Spleen (tissue), 7 donors: Measurements from ENCODE around the gene GDPD5.

Source experiments
- POLR2A ChIP-seq, 3 donors: fragments of 450-650 bp; IDR thresholded peaks; one replicate each; pipeline ENCODE4 v1.5.1; 2017; ENCODE audit warnings: antibody characterized with exemption in 3 of 3, mild to moderate bottlenecking in 1 of 3
- POLR2AphosphoS5 ChIP-seq, 3 donors: sonication (generic); formaldehyde crosslinking; IDR thresholded peaks; one replicate each; pipeline ENCODE4 v1.5.1; 2017; ENCODE audit warnings: antibody characterized with exemption in 3 of 3
- TF ChIP-seq, protein P1 (sequence below), 11 experiments: fragments of 200-600 bp in 7 of 11; fragments of 450-650 bp in 4 of 11; sonication (generic) in 4 of 11; IDR thresholded peaks in 8 of 11; conservative IDR thresholded peaks in 3 of 11; 1 replicate in 7 of 11; 2 replicates in 4 of 11; pipeline versions ENCODE4 v1.4.0 to v1.8.0; 2016 to 2021; ENCODE audit warnings: antibody characterized with exemption in 11 of 11, inconsistent platforms in 4 of 11, mild to moderate bottlenecking in 1 of 11
- donor health status: DM: no; HTN: no; CAD: no; lungs with moderate emphysema.
- donor health status: DM: no; HTN: no; CAD: no.
- donor health status: DM: no; HTN: no; CAD: no.

DNA sequence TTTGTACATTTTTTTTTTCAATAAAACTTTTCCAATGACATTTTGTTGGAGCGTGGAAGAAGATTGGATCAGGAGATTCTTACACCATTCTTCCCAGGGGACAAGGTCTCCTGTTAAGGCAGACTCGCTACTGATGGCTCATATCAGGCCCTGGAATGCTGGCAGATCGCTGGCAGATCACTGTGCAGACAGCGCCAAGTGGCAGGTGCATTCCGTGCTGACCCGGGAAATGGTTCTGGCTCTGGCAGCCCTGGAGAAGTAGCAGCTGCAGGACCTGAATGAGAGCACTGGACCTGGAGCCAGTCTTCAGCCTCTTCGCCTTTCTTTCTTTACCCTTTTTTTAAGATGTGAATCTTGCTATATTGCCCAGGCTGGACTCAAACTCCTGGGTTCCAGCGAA lies 47.0 kb upstream of the GDPD5 start:
- TF ChIP-seq, protein P1, sequence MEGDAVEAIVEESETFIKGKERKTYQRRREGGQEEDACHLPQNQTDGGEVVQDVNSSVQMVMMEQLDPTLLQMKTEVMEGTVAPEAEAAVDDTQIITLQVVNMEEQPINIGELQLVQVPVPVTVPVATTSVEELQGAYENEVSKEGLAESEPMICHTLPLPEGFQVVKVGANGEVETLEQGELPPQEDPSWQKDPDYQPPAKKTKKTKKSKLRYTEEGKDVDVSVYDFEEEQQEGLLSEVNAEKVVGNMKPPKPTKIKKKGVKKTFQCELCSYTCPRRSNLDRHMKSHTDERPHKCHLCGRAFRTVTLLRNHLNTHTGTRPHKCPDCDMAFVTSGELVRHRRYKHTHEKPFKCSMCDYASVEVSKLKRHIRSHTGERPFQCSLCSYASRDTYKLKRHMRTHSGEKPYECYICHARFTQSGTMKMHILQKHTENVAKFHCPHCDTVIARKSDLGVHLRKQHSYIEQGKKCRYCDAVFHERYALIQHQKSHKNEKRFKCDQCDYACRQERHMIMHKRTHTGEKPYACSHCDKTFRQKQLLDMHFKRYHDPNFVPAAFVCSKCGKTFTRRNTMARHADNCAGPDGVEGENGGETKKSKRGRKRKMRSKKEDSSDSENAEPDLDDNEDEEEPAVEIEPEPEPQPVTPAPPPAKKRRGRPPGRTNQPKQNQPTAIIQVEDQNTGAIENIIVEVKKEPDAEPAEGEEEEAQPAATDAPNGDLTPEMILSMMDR (IDR thresholded peaks at IDR 0.05 in 8 of 11, conservative IDR thresholded peaks at IDR 0.05 in 3 of 11), result no peak
- no peak for TF ChIP-seq POLR2A (IDR thresholded peaks at IDR 0.05)
- TF ChIP-seq POLR2AphosphoS5 (IDR thresholded peaks at IDR 0.05), result no peak
